GM21381 (cell line): ENCODE data around the gene TGM3.

Source experiments
- ATAC-seq: cut with Tn5 transposase; IDR thresholded peaks from one replicate; pipeline ENCODE4 v1.9.1; 2021; ENCODE audit warnings: mild to moderate bottlenecking, moderate library complexity; ENCODE audit not compliant: unreplicated experiment

The TGM3 gene

GRCh38 chr20:2305029-2305428 is 9.2 kb downstream of the TGM3 start:
- no peak for ATAC-seq

- ATAC-seq = no peak
These were observed 9.7 kb downstream of the TGM3 start for GRCh38 chr20:2305479-2305878.

- ATAC-seq = no peak
These were observed 10.1 kb downstream of the TGM3 start for GRCh38 chr20:2305946-2306345.

- ATAC-seq = no peak
These were observed 11.3 kb downstream of the TGM3 start for GRCh38 chr20:2307136-2307535.

- no peak for ATAC-seq
These were observed 15.5 kb downstream of the TGM3 start for GRCh38 chr20:2311329-2311728.

- no peak for ATAC-seq
These were observed 17.1 kb downstream of the TGM3 start for GRCh38 chr20:2312876-2313275.

GRCh38 chr20:2313316-2313715 is 17.5 kb downstream of the TGM3 start:
- ATAC-seq = no peak

GRCh38 chr20:2314759-2315439 is 19.1 kb downstream of the TGM3 start:
- ATAC-seq = no peak

- no peak for ATAC-seq
These were observed 19.6 kb downstream of the TGM3 start for GRCh38 chr20:2315440-2315778.

- ATAC-seq = no peak
These were observed 21.2 kb downstream of the TGM3 start for GRCh38 chr20:2316847-2317495.

- ATAC-seq = no peak
These were observed 25.2 kb downstream of the TGM3 start for GRCh38 chr20:2320813-2321658.

- ATAC-seq = no peak
These were observed 27.2 kb downstream of the TGM3 start for GRCh38 chr20:2323051-2323450.

- ATAC-seq = no peak
These were observed 30.2 kb downstream of the TGM3 start for GRCh38 chr20:2326046-2326445.

- ATAC-seq = no peak
These were observed 32.1 kb downstream of the TGM3 start for GRCh38 chr20:2327620-2328555.

GRCh38 chr20:2329286-2329685 is 33.5 kb downstream of the TGM3 start:
- no peak for ATAC-seq

GRCh38 chr20:2330090-2330695 is 34.4 kb downstream of the TGM3 start:
- no peak for ATAC-seq

- ATAC-seq = no peak
These were observed 35.3 kb downstream of the TGM3 start for GRCh38 chr20:2331106-2331505.

- ATAC-seq = no peak
These were observed 36.2 kb downstream of the TGM3 start for GRCh38 chr20:2331901-2332565.

GRCh38 chr20:2332711-2333110 is 36.9 kb downstream of the TGM3 start:
- ATAC-seq = no peak

- ATAC-seq = no peak
These were observed 38.0 kb downstream of the TGM3 start for GRCh38 chr20:2333821-2334220.
